Nephron progenitor cell (in vitro differentiated cells): Measurements from ENCODE around the gene FAM168A.

Experiments
- DNase-seq: peaks from one replicate; pipeline ENCODE4 v3.0.0; 2021
- H3K27ac Mint-ChIP-seq: 2 replicates; pipeline ENCODE4 v1.8.0; 2021; ENCODE audit warnings: mild to moderate bottlenecking, moderate library complexity, mixed read lengths
- H3K27me3 Mint-ChIP-seq: 2 replicates; pipeline ENCODE4 v1.8.0; 2021; ENCODE audit warnings: mild to moderate bottlenecking, low read depth, mixed read lengths; ENCODE audit not compliant: poor library complexity
- H3K36me3 Mint-ChIP-seq: 2 replicates; pipeline ENCODE4 v1.8.0; 2021; ENCODE audit warnings: low read depth, mixed read lengths
- H3K4me1 Mint-ChIP-seq: 2 replicates; pipeline ENCODE4 v1.8.0; 2021; ENCODE audit warnings: mixed read lengths
- H3K4me3 Mint-ChIP-seq: 2 replicates; pipeline ENCODE4 v1.8.0; 2021; ENCODE audit warnings: mild to moderate bottlenecking, moderate library complexity, mixed read lengths
- H3K9me3 Mint-ChIP-seq: 2 replicates; pipeline ENCODE4 v1.8.0; 2021; ENCODE audit warnings: mild to moderate bottlenecking, moderate library complexity, mixed read lengths
- CTCF ChIP-seq: fragments of 200-600 bp; sonication (generic); IDR thresholded peaks from 2 replicates; pipeline ENCODE4 v1.5.0; 2021; ENCODE audit warnings: antibody characterized with exemption

The FAM168A gene

DNA sequence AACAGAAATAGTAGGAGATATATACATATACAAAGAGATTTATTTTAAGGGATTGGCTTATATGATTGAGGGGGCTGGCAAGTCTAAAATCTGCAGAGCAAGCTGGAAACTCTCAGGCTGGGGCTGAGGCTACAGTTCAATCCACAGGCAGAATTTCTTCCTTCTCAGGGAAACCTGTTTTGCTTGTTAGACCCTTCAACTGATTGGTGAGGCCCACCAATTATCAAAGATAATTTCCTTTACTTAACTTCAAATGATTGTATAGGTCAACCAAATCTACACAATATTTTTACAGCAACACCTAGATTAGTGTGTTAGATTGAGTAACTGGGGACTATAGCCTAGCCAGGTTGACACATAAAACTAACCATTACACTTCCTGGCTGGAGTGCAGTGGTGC lies 43.8 kb upstream of the FAM168A start:
- TF ChIP-seq CTCF = no peak

DNA sequence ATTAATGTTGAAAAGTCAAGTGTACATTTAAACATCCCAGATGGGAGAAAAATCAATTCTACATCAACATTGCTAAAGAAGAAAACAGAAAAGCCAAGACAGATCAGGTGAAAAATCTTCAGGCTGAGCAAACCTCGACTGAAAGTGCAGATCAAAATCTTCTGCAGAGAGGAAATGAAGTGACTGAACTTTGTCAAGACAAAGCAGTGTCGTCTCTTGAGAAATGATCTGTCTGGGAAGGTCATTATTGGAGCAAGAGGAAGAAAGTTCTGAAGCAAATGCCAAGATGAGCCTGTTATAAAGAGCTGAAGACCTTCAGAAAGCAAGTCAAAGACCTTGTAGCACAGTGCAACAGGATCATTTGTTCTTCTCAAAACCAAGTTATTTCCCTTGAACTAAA lies 42.7 kb upstream of the FAM168A start:
- TF ChIP-seq CTCF = no peak
- Mint-ChIP-seq H3K4me1 (peaks cover 7% of the 10 kb centered on the region), H3K36me3 (no peaks in the 10 kb centered on the region), H3K4me3 (no peak overlapping the region), H3K9me3 (no peaks in the 10 kb centered on the region), H3K27me3 (peaks cover 7% of the 10 kb centered on the region), H3K27ac (no peak overlapping the region)
- no peak for DNase-seq

More for the DNA sequence above, 43.8 kb upstream of the FAM168A start:
- Mint-ChIP-seq H3K9me3 (no peaks in the 10 kb centered on the region), H3K36me3 (no peaks in the 10 kb centered on the region), H3K27me3 (peaks cover 11% of the 10 kb centered on the region), H3K4me3 (no peak overlapping the region), H3K27ac (no peak overlapping the region), H3K4me1 (peaks cover 18% of the 10 kb centered on the region)
- no peak for DNase-seq

DNA sequence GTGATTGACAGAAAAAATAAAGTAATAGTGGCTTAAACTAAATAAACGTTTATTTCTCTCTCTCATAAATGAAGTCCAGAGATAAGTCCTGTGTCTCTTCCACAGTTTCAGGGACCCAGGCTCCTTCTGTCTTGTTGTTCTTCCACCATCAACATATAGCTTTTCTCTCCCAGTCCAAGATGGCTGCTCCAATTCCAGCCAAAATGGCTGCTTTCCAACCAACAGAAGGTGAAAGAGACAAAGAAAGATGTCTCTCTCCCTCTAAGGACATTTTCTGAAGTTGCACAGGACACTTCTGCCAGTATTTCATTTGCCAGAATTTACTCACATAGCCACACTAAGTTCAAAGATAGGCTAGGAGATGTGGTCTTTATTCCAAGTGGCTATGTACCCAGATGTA lies 39.1 kb upstream of the FAM168A start:
- no peak for TF ChIP-seq CTCF
- Mint-ChIP-seq H3K9me3 (peaks cover 14% of the 10 kb centered on the region), H3K36me3 (peaks cover 1% of the 10 kb centered on the region), H3K4me1 (no peaks in the 10 kb centered on the region), H3K27me3 (peaks cover 3% of the 10 kb centered on the region), H3K4me3 (no peak overlapping the region), H3K27ac (no peak overlapping the region)
- no peak for DNase-seq

GRCh38 chr11:73636249-73636648 lies 38.3 kb upstream of the FAM168A start:
- no peak for TF ChIP-seq CTCF
- H3K9me3 Mint-ChIP-seq = peaks cover 22% of the 10 kb centered on the region
- peaks cover 3% of the 10 kb centered on the region for H3K27me3 Mint-ChIP-seq
- H3K4me3 Mint-ChIP-seq = no peak overlapping the region
- H3K4me1 Mint-ChIP-seq = no peaks in the 10 kb centered on the region
- DNase-seq = no peak
- H3K36me3 Mint-ChIP-seq = peaks cover 8% of the 10 kb centered on the region
- H3K27ac Mint-ChIP-seq = no peak overlapping the region

DNA sequence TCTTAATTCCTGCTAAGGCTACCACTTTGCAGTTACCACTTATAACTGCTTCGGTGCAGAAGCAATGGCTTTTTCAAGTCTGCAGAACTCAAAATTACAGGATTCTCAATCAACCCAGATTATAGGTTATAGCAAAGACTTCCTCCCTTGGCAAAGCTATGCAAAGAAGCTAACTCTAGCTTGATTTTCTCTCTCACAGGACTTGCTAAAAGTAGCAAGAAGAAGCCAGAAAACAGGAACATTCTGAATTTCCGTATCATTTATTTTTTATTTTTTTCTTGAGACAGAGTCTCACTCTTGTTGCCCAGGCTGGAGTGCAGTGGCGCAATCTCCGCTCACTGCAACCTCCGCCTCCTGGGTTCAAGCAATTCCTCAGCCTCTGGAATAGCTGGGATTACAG lies 37.8 kb upstream of the FAM168A start:
- H3K4me1 Mint-ChIP-seq = no peaks in the 10 kb centered on the region
- peaks cover 8% of the 10 kb centered on the region for H3K36me3 Mint-ChIP-seq
- DNase-seq = no peak
- H3K4me3 Mint-ChIP-seq = no peak overlapping the region
- no peak for TF ChIP-seq CTCF
- peaks cover 3% of the 10 kb centered on the region for H3K27me3 Mint-ChIP-seq
- no peak overlapping the region for H3K27ac Mint-ChIP-seq
- H3K9me3 Mint-ChIP-seq = peaks cover 24% of the 10 kb centered on the region

DNA sequence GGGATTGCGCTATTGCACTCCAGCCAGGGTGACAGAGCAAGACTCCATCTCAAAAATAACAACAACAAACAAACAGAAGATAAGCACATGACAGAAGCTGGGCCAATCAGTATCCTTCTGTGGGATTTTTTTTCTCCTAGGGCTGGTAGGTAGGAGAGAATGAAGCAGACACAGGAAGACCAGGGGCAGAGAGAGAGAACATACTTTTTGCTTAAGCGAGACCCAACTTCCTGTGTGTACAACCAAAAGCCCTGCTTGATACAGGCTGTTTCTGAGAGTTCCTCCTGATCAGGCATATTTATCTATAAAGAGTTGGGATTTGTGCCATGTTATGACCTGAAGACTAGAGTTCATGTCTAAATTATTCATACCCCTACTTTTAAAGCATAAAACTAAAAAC lies 36.1 kb upstream of the FAM168A start:
- H3K4me3 Mint-ChIP-seq = no peak overlapping the region
- H3K36me3 Mint-ChIP-seq = peaks cover 8% of the 10 kb centered on the region
- no peak for TF ChIP-seq CTCF
- peaks cover 25% of the 10 kb centered on the region for H3K9me3 Mint-ChIP-seq
- H3K27me3 Mint-ChIP-seq = peaks cover 8% of the 10 kb centered on the region
- peaks cover 7% of the 10 kb centered on the region for H3K4me1 Mint-ChIP-seq
- no peak for DNase-seq
- H3K27ac Mint-ChIP-seq = no peak overlapping the region
